Adrenal gland (tissue), 19 donors: ENCODE data around the gene ZFP69B. TPM values are rescaled to one million over a fixed set of nuclear protein-coding genes. Genes with fewer than 3 reads are reported as not detected.

Experiments used
- DNase-seq, 7 donors: peaks; one replicate each; pipeline ENCODE4 v3.0.0-alpha.2; 2019 to 2020
- H3K27ac ChIP-seq, 5 donors: fragments of 200-600 bp; sonication (generic) in 4 of 5; 1 replicate in 3 of 5; 2 replicates in 2 of 5; pipeline versions ENCODE4 v1.5.1 to v1.8.0; 2016 to 2020; ENCODE audit warnings: mild to moderate bottlenecking in 1 of 5
- H3K27me3 ChIP-seq: fragments of 200-600 bp; 2 replicates; pipeline ENCODE4 v1.8.0; 2021
- H3K36me3 ChIP-seq, 2 donors: fragments of 200-600 bp; replicated peaks in 1 of 2; 1 replicate in 1 of 2; 2 replicates in 1 of 2; pipeline versions ENCODE4 v1.5.1 to v1.8.0; 2018 to 2022
- H3K4me1 ChIP-seq, 2 donors: fragments of 200-600 bp; replicated peaks in 1 of 2; 1 replicate in 1 of 2; 2 replicates in 1 of 2; pipeline versions ENCODE4 v1.5.1 to v1.8.0; 2018 to 2021
- H3K4me3 ChIP-seq, 4 donors: fragments of 200-600 bp; sonication (generic) in 3 of 4; one replicate each; pipeline ENCODE4 v1.5.1; 2016 to 2018
- H3K9me3 ChIP-seq, 3 donors: fragments of 200-600 bp; sonication (generic) in 1 of 3; replicated peaks in 1 of 3; 1 replicate in 2 of 3; 2 replicates in 1 of 3; pipeline versions ENCODE4 v1.5.1 to v1.8.0; 2016 to 2021
- POLR2A ChIP-seq, 2 donors: fragments of 450-650 bp; IDR thresholded peaks; one replicate each; pipeline ENCODE4 v1.6.1; 2017; ENCODE audit warnings: antibody characterized with exemption in 2 of 2, mild to moderate bottlenecking in 2 of 2, moderate library complexity in 1 of 2
- WGBS, 4 donors: extraction: QIAGEN DNeasy Blood & Tissue Kit in 2 of 4; methylation state at CpG; one replicate each; pipeline versions ENCODE4 v1.1.5 to v1.1.7; 2013 to 2017; 5-methylcytosine and 5-hydroxymethylcytosine counted together
- intact Hi-C, 2 donors: fragments of 100-400 bp; cut with DNase I; formaldehyde crosslinking; loops; one replicate each; pipeline versions ENCODE4 v1.14.1 to v1.15.0; 2022 to 2023
- long read RNA-seq, 10 donors: library from polyadenylated mRNA in 3 of 10; unstranded in 2 of 10; stranded (forward) in 1 of 10; transcript quantifications; one replicate each; pipeline ENCODE4 v2.0.0 and lab custom pipeline, GENCODE V29; 2021 to 2026
- polyA plus RNA-seq, 3 donors: library from polyadenylated mRNA; stranded (reverse); fragments of 200-250 nt in 2 of 3; fragments of 350-450 nt in 1 of 3; fragmentation: Illumina TruSeq in 1 of 3; extraction: RNeasy Lipid Tissue Mini Kit (QIAGEN cat#74804) in 1 of 3; gene quantifications; one replicate each; pipeline ENCODE4 v1.2.3, GENCODE V29; 2013 to 2014
- total RNA-seq, 9 donors: library from RNA; depleted of rRNA in 4 of 9; stranded (reverse); fragments of >200 nt in 4 of 9; fragments of 120-200 nt in 1 of 9; fragmentation: NEBNext Ultra II Directional in 1 of 9; extraction: Animal tissue kit (Norgen Biotek cat#: 25700) in 1 of 9; gene quantifications; one replicate each; pipeline versions ENCODE4 v1.1.0 to v1.2.4, GENCODE V29; 2013 to 2023
- TF ChIP-seq, protein P1 (sequence below), 6 experiments: fragments of 450-650 bp in 4 of 6; fragments of 200-600 bp in 2 of 6; sonication (generic) in 1 of 6; IDR thresholded peaks; 1 replicate in 5 of 6; 2 replicates in 1 of 6; pipeline versions ENCODE4 v1.5.1 to v1.8.0; 2016 to 2021; ENCODE audit warnings: antibody characterized with exemption in 6 of 6, mild to moderate bottlenecking in 2 of 6, moderate library complexity in 1 of 6
- donor health status: healthy with polysubstance abuse.
- donor health status: Bipolar disorder and iron deficiency.
- donor health status: DM: yes; HTN: yes; CAD: no.
- donor health status: DM: no; HTN: no; CAD: no.
- donor health status: DM: no; HTN: no; CAD: no.
- donor health status: DM: yes; HTN: yes; CAD: no.

ZFP69B gene
- total RNA-seq: 1 to 10 TPM in 7 of 9 donors, under 1 TPM in 2; 0.68 to 2.6 (median 1.4) TPM
- 1 to 10 TPM in 1 of 3 donors, under 1 TPM in 2; 0.34 to 2.1 (median 0.97) TPM for polyA plus RNA-seq
- long read RNA-seq, donor 1: 0 reads
- long read RNA-seq, donor 2: 0 reads
- long read RNA-seq, donor 3: 0 reads
- long read RNA-seq, donor 4: 0 reads
- long read RNA-seq, donor 5: 0 reads
- long read RNA-seq, donor 6: 0 reads
- long read RNA-seq, donor 7: 0 reads
- long read RNA-seq, donor 8: 0 reads
- long read RNA-seq, donor 9: 0 reads
- long read RNA-seq, donor 10, partial matches to known transcripts: 0 of 1 reads
- long read RNA-seq, donor 10, other reads (novel, unspliced or antisense): 0 of 1 reads

DNA sequence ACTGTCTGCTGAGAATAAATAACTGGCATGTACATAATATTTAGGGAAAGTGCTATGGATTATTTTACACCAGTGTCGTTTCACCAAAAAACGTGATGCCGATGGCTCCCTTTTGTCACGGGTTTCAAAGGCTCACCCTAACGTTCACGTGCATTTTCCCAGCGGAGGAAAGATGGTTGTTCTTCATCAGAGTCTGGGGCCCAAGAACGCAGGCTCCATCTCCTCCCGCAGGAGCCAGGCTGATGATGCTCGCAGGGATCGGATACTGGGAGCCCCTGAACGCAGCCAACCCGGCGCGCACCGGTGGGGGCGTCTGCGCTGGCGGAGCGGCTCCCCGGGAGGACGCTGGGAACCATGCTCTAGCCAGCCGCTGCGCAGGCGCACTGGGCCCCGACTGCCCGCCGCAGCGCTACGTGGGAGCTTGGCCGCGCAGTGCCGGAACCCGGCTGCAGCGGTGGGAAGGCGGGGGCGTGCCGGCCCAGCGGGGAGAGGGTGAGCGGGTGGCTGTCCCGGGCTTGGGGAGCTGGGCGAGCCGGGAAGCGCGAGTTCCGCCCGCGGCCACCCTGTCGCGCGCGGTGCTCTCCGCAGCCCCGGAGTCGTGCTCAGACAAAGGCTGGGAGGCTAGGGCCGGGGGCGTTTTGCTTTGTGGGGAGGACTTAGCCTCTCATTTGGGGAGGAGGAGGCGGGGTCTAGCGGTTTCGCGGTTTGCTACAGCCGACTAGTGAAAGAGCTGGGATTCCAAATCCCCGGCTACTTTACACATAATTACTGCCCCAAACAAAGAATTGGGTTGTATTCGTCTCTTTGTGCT, at the start of gene ZFP69B:
Gene ZFP69B (plus strand): TSS at position 793 of the 811 bp plus-strand sequence. CDS start 486 bp downstream, outside the sequence.
- intact Hi-C loops: no loop called here
- Histone ChIP-seq H3K27ac (peak within 1 kb of the TSS in 4 of 5 donors; percentile 26 to 89 (median 60)), H3K4me3 (peak within 1 kb of the TSS in 3 of 4 donors; percentile 1 to 90 (median 33)), H3K4me1 (no peaks in the 10 kb centered on the region), H3K36me3 (no peaks in the 10 kb centered on the region), H3K9me3 (peaks cover 0 to 17% (median 0%) of the 10 kb centered on the region in 3 donors), H3K27me3 (no peaks in the 10 kb centered on the region)
- 0 to 1% (median 0%) methylated on average over 15 to 64 of the region's 64 CpGs for WGBS, 4 donors
- TF ChIP-seq POLR2A (IDR thresholded peaks at IDR 0.05): peak in 1 of 2 donors; percentile 72
- TF ChIP-seq, protein P1, sequence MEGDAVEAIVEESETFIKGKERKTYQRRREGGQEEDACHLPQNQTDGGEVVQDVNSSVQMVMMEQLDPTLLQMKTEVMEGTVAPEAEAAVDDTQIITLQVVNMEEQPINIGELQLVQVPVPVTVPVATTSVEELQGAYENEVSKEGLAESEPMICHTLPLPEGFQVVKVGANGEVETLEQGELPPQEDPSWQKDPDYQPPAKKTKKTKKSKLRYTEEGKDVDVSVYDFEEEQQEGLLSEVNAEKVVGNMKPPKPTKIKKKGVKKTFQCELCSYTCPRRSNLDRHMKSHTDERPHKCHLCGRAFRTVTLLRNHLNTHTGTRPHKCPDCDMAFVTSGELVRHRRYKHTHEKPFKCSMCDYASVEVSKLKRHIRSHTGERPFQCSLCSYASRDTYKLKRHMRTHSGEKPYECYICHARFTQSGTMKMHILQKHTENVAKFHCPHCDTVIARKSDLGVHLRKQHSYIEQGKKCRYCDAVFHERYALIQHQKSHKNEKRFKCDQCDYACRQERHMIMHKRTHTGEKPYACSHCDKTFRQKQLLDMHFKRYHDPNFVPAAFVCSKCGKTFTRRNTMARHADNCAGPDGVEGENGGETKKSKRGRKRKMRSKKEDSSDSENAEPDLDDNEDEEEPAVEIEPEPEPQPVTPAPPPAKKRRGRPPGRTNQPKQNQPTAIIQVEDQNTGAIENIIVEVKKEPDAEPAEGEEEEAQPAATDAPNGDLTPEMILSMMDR (IDR thresholded peaks at IDR 0.05): no peak
- DNase-seq: peak; percentile 87 to 94 (median 91)

DNA sequence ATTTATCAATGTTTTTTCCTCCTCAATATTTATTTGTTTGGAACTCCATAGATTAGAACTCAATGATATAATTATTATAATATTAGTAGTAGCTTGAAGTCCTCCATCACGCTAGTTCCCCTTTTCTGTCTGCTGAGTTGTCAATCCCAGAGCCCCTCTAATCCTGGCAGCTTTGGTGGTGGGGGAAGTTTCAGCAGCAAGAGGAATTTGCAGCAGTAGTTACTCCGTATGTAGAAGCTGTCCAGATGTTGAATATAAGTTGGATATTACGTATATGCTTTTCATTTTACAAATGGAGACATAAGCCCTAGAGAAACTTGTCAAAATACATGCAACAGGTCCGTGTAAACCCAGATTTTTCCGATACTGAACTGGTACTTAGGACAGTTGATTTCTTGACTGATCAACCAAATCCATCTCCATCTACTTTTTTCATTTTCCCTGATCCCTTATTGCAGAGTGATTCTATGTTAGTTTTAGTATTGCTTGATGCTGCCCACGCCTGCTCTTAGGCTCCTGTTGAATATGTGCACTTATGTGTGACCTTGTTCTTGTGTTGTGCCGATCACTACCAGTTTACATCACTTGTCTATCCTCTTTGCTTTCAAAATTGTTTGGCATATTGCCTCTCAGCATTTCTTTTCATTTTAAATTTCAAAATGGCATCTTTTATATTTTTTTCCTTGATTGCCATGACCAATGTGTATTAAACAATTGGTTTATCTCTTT, 48.6 kb upstream of the ZFP69B start:
- no peak for DNase-seq
- Histone ChIP-seq H3K27ac (peak overlapping the region in 2 of 5 donors; percentile 13 to 19), H3K4me3 (no peak overlapping the region), H3K36me3 (no peaks in the 10 kb centered on the region), H3K9me3 (no peaks in the 10 kb centered on the region), H3K27me3 (no peaks in the 10 kb centered on the region), H3K4me1 (peaks cover 0 to 11% of the 10 kb centered on the region in 2 donors)
- intact Hi-C loops: loop anchor here (5.0 to 10.0 kb wide), 3 partner anchors 59 to 257 kb away; no protein-coding TSS in a partner anchor
- 66 to 84% (median 78%) methylated on average over 7 of the region's 7 CpGs for WGBS, 4 donors
- no peak for TF ChIP-seq POLR2A (IDR thresholded peaks at IDR 0.05)
- TF ChIP-seq, protein P1 (IDR thresholded peaks at IDR 0.05): no peak

DNA sequence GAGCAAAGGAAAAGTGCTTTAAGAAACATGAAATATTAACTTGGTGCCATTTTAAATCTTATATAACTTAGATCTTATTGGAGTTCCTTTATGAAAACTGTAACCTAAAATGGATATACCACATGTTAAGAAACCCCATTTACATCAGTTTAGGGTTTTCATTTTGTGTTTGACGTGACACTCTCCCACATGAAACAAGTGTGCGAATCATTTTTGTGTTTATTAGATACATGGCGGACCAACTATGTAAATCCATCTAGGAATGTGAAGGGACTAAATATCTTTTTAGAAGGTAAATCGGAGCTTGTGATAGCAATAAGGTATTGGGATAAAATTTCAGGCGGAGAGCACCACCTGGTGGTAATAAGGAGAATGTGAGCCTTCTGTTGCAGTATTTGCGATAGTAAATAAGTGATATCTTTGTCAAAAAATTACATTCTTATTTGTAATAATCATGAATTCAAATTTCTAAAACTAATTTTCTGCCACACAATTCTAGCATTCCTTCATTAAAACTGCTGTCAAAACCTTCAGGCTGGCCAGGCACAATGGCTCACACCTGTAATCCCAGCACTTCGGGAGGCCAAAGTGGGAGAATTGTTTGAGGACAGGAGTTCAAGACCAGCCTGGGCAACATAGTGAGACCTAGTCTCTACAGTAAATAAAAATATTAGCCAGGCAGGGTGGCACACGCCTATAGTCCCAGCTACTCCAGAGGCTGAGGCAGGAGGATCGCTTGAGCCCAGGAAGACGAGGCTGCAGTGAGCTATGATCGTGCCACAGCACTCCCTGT, 45.4 kb upstream of the ZFP69B start:
- Histone ChIP-seq H3K36me3 (peaks cover 0 to 13% of the 10 kb centered on the region in 2 donors), H3K27ac (no peak overlapping the region), H3K27me3 (no peaks in the 10 kb centered on the region), H3K4me1 (peaks cover 0 to 11% of the 10 kb centered on the region in 2 donors), H3K4me3 (no peak overlapping the region), H3K9me3 (no peaks in the 10 kb centered on the region)
- peak in 1 of 7 donors; percentile 50 for DNase-seq
- TF ChIP-seq POLR2A (IDR thresholded peaks at IDR 0.05): no peak
- TF ChIP-seq, protein P1 (IDR thresholded peaks at IDR 0.05): peak; percentile 77 to 91 (median 84)
- WGBS, 4 donors: 44 to 46% (median 45%) methylated on average over 11 of the region's 11 CpGs
- intact Hi-C loops: loop anchor here (5.0 to 10.0 kb wide), 3 partner anchors 63 to 260 kb away; no protein-coding TSS in a partner anchor
